Spleen (tissue), 11 donors: ENCODE results near the gene MACROH2A1. TPM values are rescaled to one million over a fixed set of nuclear protein-coding genes. Genes with fewer than 3 reads are reported as not detected.

Experiments used
- DNase-seq: peaks from one replicate; pipeline ENCODE4 v3.0.0-alpha.2; 2020
- H3K27ac ChIP-seq, 8 donors: fragments of 200-600 bp; sonication (generic) in 7 of 8; 1 replicate in 4 of 8; 2 replicates in 4 of 8; pipeline versions ENCODE4 v1.5.0 to v1.8.0; 2016 to 2021; ENCODE audit warnings: inconsistent platforms in 4 of 8, mild to moderate bottlenecking in 4 of 8, moderate library complexity in 1 of 8
- H3K27me3 ChIP-seq, 7 donors: fragments of 200-600 bp; sonication (generic) in 6 of 7; replicated peaks in 1 of 7; 1 replicate in 4 of 7; 2 replicates in 3 of 7; pipeline versions ENCODE4 v1.5.0 to v1.8.0; 2016 to 2021; ENCODE audit warnings: inconsistent platforms in 3 of 7, mild to moderate bottlenecking in 1 of 7
- H3K36me3 ChIP-seq, 6 donors: fragments of 200-600 bp; sonication (generic) in 5 of 6; 1 replicate in 4 of 6; 2 replicates in 2 of 6; pipeline versions ENCODE4 v1.5.0 to v1.8.0; 2016 to 2021; ENCODE audit warnings: inconsistent platforms in 2 of 6
- H3K4me1 ChIP-seq, 6 donors: fragments of 200-600 bp; sonication (generic) in 5 of 6; 1 replicate in 3 of 6; 2 replicates in 3 of 6; pipeline versions ENCODE4 v1.5.0 to v1.8.0; 2016 to 2021; ENCODE audit warnings: inconsistent platforms in 3 of 6
- H3K4me3 ChIP-seq, 8 donors: fragments of 200-600 bp; sonication (generic) in 7 of 8; 1 replicate in 4 of 8; 2 replicates in 4 of 8; pipeline versions ENCODE4 v1.5.0 to v1.8.0; 2016 to 2021; ENCODE audit warnings: inconsistent platforms in 4 of 8, mild to moderate bottlenecking in 4 of 8, moderate library complexity in 2 of 8
- H3K9me3 ChIP-seq, 8 donors: fragments of 200-600 bp; sonication (generic) in 7 of 8; 1 replicate in 4 of 8; 2 replicates in 4 of 8; pipeline versions ENCODE4 v1.5.0 to v1.8.0; 2016 to 2021; ENCODE audit warnings: inconsistent platforms in 4 of 8
- POLR2A ChIP-seq, 3 donors: fragments of 450-650 bp; IDR thresholded peaks; one replicate each; pipeline ENCODE4 v1.5.1; 2017; ENCODE audit warnings: antibody characterized with exemption in 3 of 3, mild to moderate bottlenecking in 1 of 3
- POLR2AphosphoS5 ChIP-seq, 3 donors: sonication (generic); formaldehyde crosslinking; IDR thresholded peaks; one replicate each; pipeline ENCODE4 v1.5.1; 2017; ENCODE audit warnings: antibody characterized with exemption in 3 of 3
- WGBS, 5 donors: extraction: QIAGEN DNeasy Blood & Tissue Kit in 3 of 5; methylation state at CpG; one replicate each; pipeline versions ENCODE4 v1.1.5 to v1.1.7; 2013 to 2018; 5-methylcytosine and 5-hydroxymethylcytosine counted together
- intact Hi-C: fragments of 100-400 bp; cut with DNase I; formaldehyde crosslinking; loops from one replicate; pipeline ENCODE4 v1.15.0; 2023; ENCODE audit warnings: low total_unique reads
- polyA plus RNA-seq, 3 donors: library from polyadenylated mRNA; stranded (reverse); fragments of 200-250 nt; gene quantifications; one replicate each; pipeline ENCODE4 v1.2.1, GENCODE V29; 2013
- total RNA-seq, 7 donors: library from RNA; depleted of rRNA in 3 of 7; stranded (reverse); fragments of >200 nt in 3 of 7; fragmentation: NEBNext Ultra II Directional in 4 of 7; extraction: Animal tissue kit (Norgen Biotek cat#: 25700) in 4 of 7; gene quantifications; one replicate each; pipeline versions ENCODE4 v1.1.0 to v1.2.1, GENCODE V29; 2016 to 2021
- TF ChIP-seq, protein P1 (sequence below), 11 experiments: fragments of 200-600 bp in 7 of 11; fragments of 450-650 bp in 4 of 11; sonication (generic) in 4 of 11; IDR thresholded peaks in 8 of 11; conservative IDR thresholded peaks in 3 of 11; 1 replicate in 7 of 11; 2 replicates in 4 of 11; pipeline versions ENCODE4 v1.4.0 to v1.8.0; 2016 to 2021; ENCODE audit warnings: antibody characterized with exemption in 11 of 11, inconsistent platforms in 4 of 11, mild to moderate bottlenecking in 1 of 11
- donor health status: healthy with polysubstance abuse.
- donor health status: DM: no; HTN: no; CAD: no; lungs with moderate emphysema.
- donor health status: DM: no; HTN: no; CAD: no.
- donor health status: Bipolar disorder and iron deficiency.
- donor health status: healthy.
- donor health status: DM: no; HTN: no; CAD: no.
- donor health status: DM: yes; HTN: yes; CAD: no.

MACROH2A1 gene
- total and polyA plus RNA-seq, 10 donors = 88.1 to 288 (median 175) TPM

DNA sequence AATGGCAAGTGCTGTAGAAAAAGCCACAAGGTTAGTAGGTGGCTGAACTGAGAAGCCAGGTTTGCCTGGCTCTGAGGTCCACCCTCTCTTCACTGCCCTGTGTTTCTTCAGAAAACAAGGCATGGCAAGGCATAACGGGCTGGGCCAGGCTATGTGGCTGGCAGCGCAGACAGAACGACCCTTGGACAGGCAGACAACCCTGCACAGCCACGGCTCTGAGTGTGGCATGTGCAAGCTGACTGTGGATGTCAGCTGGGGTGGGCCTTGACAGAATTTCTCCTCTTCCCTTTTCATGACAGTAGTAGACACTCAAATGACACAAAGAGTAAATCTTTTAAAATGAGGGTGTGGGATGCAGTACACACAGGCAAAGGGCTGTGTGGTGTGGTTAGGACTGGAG lies 81.7 kb downstream of the MACROH2A1 start:
- Histone ChIP-seq H3K9me3 (no peaks in the 10 kb centered on the region), H3K27me3 (no peaks in the 10 kb centered on the region), H3K4me1 (no peaks in the 10 kb centered on the region), H3K27ac (no peak overlapping the region), H3K4me3 (no peak overlapping the region), H3K36me3 (no peaks in the 10 kb centered on the region)
- TF ChIP-seq, protein P1, sequence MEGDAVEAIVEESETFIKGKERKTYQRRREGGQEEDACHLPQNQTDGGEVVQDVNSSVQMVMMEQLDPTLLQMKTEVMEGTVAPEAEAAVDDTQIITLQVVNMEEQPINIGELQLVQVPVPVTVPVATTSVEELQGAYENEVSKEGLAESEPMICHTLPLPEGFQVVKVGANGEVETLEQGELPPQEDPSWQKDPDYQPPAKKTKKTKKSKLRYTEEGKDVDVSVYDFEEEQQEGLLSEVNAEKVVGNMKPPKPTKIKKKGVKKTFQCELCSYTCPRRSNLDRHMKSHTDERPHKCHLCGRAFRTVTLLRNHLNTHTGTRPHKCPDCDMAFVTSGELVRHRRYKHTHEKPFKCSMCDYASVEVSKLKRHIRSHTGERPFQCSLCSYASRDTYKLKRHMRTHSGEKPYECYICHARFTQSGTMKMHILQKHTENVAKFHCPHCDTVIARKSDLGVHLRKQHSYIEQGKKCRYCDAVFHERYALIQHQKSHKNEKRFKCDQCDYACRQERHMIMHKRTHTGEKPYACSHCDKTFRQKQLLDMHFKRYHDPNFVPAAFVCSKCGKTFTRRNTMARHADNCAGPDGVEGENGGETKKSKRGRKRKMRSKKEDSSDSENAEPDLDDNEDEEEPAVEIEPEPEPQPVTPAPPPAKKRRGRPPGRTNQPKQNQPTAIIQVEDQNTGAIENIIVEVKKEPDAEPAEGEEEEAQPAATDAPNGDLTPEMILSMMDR (IDR thresholded peaks at IDR 0.05 in 8 of 11, conservative IDR thresholded peaks at IDR 0.05 in 3 of 11) = no peak
- no peak for TF ChIP-seq POLR2A (IDR thresholded peaks at IDR 0.05)
- TF ChIP-seq POLR2AphosphoS5 (IDR thresholded peaks at IDR 0.05) = no peak
- DNase-seq = no peak
- intact Hi-C loops = no loop called here
- 66 to 90% (median 86%) methylated on average over 4 of the region's 4 CpGs for WGBS, 5 donors

DNA sequence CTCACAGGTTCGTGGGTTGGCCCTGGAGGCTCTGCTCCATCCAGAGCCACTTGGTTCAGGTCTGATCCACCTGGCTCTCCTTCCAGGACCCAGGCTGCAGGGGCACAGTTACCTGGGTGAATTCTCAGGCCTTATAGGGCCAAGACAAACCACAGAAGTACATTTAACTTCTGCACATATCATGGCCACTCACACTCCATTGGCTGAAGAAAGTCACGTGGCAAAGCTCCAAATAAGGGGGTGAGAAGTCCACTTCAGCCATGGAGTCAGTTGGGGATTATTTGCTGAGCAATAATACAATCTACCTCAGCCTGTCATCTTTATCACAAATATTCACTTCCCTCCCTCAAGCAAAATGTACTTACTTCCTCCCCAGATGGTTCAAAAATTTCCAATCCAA lies 83.6 kb downstream of the MACROH2A1 start:
- Histone ChIP-seq H3K4me1 (no peaks in the 10 kb centered on the region), H3K27me3 (no peaks in the 10 kb centered on the region), H3K4me3 (no peak overlapping the region), H3K27ac (no peak overlapping the region), H3K36me3 (no peaks in the 10 kb centered on the region), H3K9me3 (no peaks in the 10 kb centered on the region)
- no peak for DNase-seq
- TF ChIP-seq, protein P1 (IDR thresholded peaks at IDR 0.05 in 8 of 11, conservative IDR thresholded peaks at IDR 0.05 in 3 of 11) = no peak
- TF ChIP-seq POLR2AphosphoS5 (IDR thresholded peaks at IDR 0.05) (no peak), POLR2A (IDR thresholded peaks at IDR 0.05) (no peak)
- 67 to 75% (median 74%) methylated on average over 2 of the region's 2 CpGs for WGBS, 5 donors
- intact Hi-C loops = no loop called here

DNA sequence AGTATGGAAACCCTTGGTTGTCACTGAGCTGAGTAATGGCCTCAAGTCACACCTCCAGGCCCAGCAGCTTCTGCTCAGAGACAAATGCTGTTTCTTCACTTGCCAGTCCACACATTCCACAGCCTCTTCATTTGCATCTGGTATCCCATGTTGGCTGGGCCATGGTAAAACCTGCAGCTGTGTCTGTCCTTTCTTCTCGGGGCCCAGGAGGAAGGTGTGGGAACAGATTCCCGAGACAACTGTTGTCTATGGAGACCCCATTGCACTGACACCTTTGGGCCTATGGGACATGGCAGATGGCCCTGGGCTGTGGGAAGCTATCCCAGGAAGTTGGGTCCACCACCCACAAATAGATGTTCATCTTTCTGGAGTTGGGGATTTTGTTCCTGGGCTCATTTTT lies 85.1 kb downstream of the MACROH2A1 start:
- DNase-seq = no peak
- intact Hi-C loops = no loop called here
- H3K27me3 ChIP-seq = no peaks in the 10 kb centered on the region
- H3K4me3 ChIP-seq = no peak overlapping the region
- H3K27ac ChIP-seq = no peak overlapping the region
- H3K4me1 ChIP-seq = no peaks in the 10 kb centered on the region
- no peaks in the 10 kb centered on the region for H3K9me3 ChIP-seq
- H3K36me3 ChIP-seq = no peaks in the 10 kb centered on the region
- WGBS, 5 donors = 50 to 84% (median 78%) methylated on average over 2 of the region's 2 CpGs
- TF ChIP-seq, protein P1 (IDR thresholded peaks at IDR 0.05 in 8 of 11, conservative IDR thresholded peaks at IDR 0.05 in 3 of 11) = no peak
- TF ChIP-seq POLR2A (IDR thresholded peaks at IDR 0.05) (no peak), POLR2AphosphoS5 (IDR thresholded peaks at IDR 0.05) (no peak)

DNA sequence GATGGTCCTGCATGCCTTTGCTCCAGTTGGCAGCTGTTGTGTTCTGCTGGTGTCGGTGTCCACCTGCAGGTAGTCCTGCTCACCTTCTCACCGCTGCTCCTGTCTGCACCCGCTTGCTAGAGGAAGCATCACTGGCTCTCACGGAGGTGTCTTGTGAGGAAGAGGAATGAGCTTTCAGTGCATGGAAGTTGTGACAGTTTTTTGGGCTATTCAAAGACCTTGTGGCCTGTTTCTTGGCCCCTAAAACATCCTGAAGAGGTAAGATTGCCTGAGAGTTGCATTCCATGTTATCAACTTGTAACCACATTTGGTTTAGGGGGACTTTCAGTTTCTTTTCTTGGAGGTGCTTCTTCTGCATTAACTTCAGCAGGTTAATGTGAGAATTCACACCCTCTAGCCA lies 85.6 kb downstream of the MACROH2A1 start:
- no peak overlapping the region for H3K4me3 ChIP-seq
- H3K4me1 ChIP-seq = no peaks in the 10 kb centered on the region
- no peak for TF ChIP-seq POLR2A (IDR thresholded peaks at IDR 0.05)
- TF ChIP-seq POLR2AphosphoS5 (IDR thresholded peaks at IDR 0.05) = no peak
- TF ChIP-seq, protein P1 (IDR thresholded peaks at IDR 0.05 in 8 of 11, conservative IDR thresholded peaks at IDR 0.05 in 3 of 11) = no peak
- no peaks in the 10 kb centered on the region for H3K36me3 ChIP-seq
- intact Hi-C loops = no loop called here
- no peak overlapping the region for H3K27ac ChIP-seq
- no peaks in the 10 kb centered on the region for H3K9me3 ChIP-seq
- DNase-seq = no peak
- no peaks in the 10 kb centered on the region for H3K27me3 ChIP-seq
- WGBS, 5 donors = 74 to 88% (median 78%) methylated on average over 4 of the region's 4 CpGs
